Measurements from ENCODE around the gene CHAF1B. TPM values are rescaled to one million over a fixed set of nuclear protein-coding genes. Genes with fewer than 3 reads are reported as not detected.

CHAF1B gene
- total RNA-seq, 2 experiments from 2014 or later: 9.9 to 24.0 TPM

GRCh38 chr21:36359185-36359584, 26.0 kb upstream of the CHAF1B start:
- H3K4me2 ChIP-seq (ENCODE audit: low read length): no peak overlapping the region
- CTCF ChIA-PET (ENCODE audit: unreplicated experiment): no interaction called here
- DNase-seq (ENCODE audit: low spot score): no peak
- TF ChIP-seq EZH2phosphoT487 (IDR thresholded peaks at IDR 0.05; ENCODE audit: borderline replicate concordance, low read depth, low read length): no peak
- no peak for TF ChIP-seq CTCF (conservative IDR thresholded peaks at IDR 0.05; ENCODE audit: low read length)
- no peak overlapping the region for H3K4me3 ChIP-seq (ENCODE audit: low read depth, low read length, poor library complexity, severe bottlenecking)
- no peaks in the 10 kb centered on the region for H3K4me1 ChIP-seq (ENCODE audit: insufficient read depth, low read length, poor library complexity, severe bottlenecking)
- H4K20me1 ChIP-seq (ENCODE audit: insufficient read depth, low read length): no peaks in the 10 kb centered on the region
- H2AFZ ChIP-seq (ENCODE audit: low read length): no peak overlapping the region
- H3K9me3 ChIP-seq (ENCODE audit: low read length): no peaks in the 10 kb centered on the region
- H3K9me2 ChIP-seq (ENCODE audit: insufficient read depth, low read length): no peaks in the 10 kb centered on the region
- no TSS peak for BruUV-seq (replicated peaks)
- H3K79me2 ChIP-seq (ENCODE audit: insufficient read depth, low read depth, low read length): no peaks in the 10 kb centered on the region
- intact Hi-C loops (cut with micrococcal nuclease; ENCODE audit: unreplicated experiment): no loop called here
- POLR2A ChIA-PET: interaction anchor here (0.6 to 1.0 kb wide), 2 partner anchors 39 to 119 kb away, joined by 3 to 4 read pairs; no protein-coding TSS in a partner anchor
- peaks cover 96% of the 10 kb centered on the region for H3K36me3 ChIP-seq (ENCODE audit: insufficient read depth, low read length)
- H3K27ac ChIP-seq (ENCODE audit: low read depth, low read length, poor library complexity, severe bottlenecking): no peak overlapping the region

- H3K4me1 ChIP-seq (ENCODE audit: insufficient read depth, low read length, poor library complexity, severe bottlenecking): no peaks in the 10 kb centered on the region
- H3K4me3 ChIP-seq (ENCODE audit: low read depth, low read length, poor library complexity, severe bottlenecking): no peak overlapping the region
- ChIA-PET POLR2A (interaction anchor here (0.5 to 0.6 kb wide), 2 partner anchors 11 to 19 kb away, joined by 4 read pairs; no protein-coding TSS in a partner anchor), CTCF (ENCODE audit: unreplicated experiment) (no interaction called here)
- no peaks in the 10 kb centered on the region for H4K20me1 ChIP-seq (ENCODE audit: insufficient read depth, low read length)
- H3K27ac ChIP-seq (ENCODE audit: low read depth, low read length, poor library complexity, severe bottlenecking): no peak overlapping the region
- no peak for DNase-seq (ENCODE audit: low spot score)
- TF ChIP-seq CTCF (conservative IDR thresholded peaks at IDR 0.05; ENCODE audit: low read length): no peak
- TF ChIP-seq EZH2phosphoT487 (IDR thresholded peaks at IDR 0.05; ENCODE audit: borderline replicate concordance, low read depth, low read length): no peak
- no peaks in the 10 kb centered on the region for H3K9me2 ChIP-seq (ENCODE audit: insufficient read depth, low read length)
- H3K79me2 ChIP-seq (ENCODE audit: insufficient read depth, low read depth, low read length): no peaks in the 10 kb centered on the region
- BruUV-seq (replicated peaks): TSS peak; percentile 51
- intact Hi-C loops (cut with micrococcal nuclease; ENCODE audit: unreplicated experiment): no loop called here
- no peak overlapping the region for H2AFZ ChIP-seq (ENCODE audit: low read length)
- no peak overlapping the region for H3K4me2 ChIP-seq (ENCODE audit: low read length)
- H3K9me3 ChIP-seq (ENCODE audit: low read length): no peaks in the 10 kb centered on the region
- peaks cover 96% of the 10 kb centered on the region for H3K36me3 ChIP-seq (ENCODE audit: insufficient read depth, low read length)
These were observed 16.0 kb upstream of the CHAF1B start for GRCh38 chr21:36369064-36369685.

- H3K27ac ChIP-seq (ENCODE audit: low read depth, low read length, poor library complexity, severe bottlenecking): no peak overlapping the region
- no peak overlapping the region for H3K4me2 ChIP-seq (ENCODE audit: low read length)
- H3K4me3 ChIP-seq (ENCODE audit: low read depth, low read length, poor library complexity, severe bottlenecking): no peak overlapping the region
- H4K20me1 ChIP-seq (ENCODE audit: insufficient read depth, low read length): no peaks in the 10 kb centered on the region
- no peak for TF ChIP-seq EZH2phosphoT487 (IDR thresholded peaks at IDR 0.05; ENCODE audit: borderline replicate concordance, low read depth, low read length)
- no peak for TF ChIP-seq CTCF (conservative IDR thresholded peaks at IDR 0.05; ENCODE audit: low read length)
- ChIA-PET CTCF (ENCODE audit: unreplicated experiment) (no interaction called here), POLR2A (interaction anchor here (0.8 kb wide), 1 partner anchor 238 kb away, joined by 3 read pairs; no protein-coding TSS in a partner anchor)
- no peak overlapping the region for H2AFZ ChIP-seq (ENCODE audit: low read length)
- H3K36me3 ChIP-seq (ENCODE audit: insufficient read depth, low read length): peaks cover 69% of the 10 kb centered on the region
- intact Hi-C loops (cut with micrococcal nuclease; ENCODE audit: unreplicated experiment): no loop called here
- no peaks in the 10 kb centered on the region for H3K79me2 ChIP-seq (ENCODE audit: insufficient read depth, low read depth, low read length)
- BruUV-seq (replicated peaks): TSS peak; percentile 29
- no peaks in the 10 kb centered on the region for H3K9me2 ChIP-seq (ENCODE audit: insufficient read depth, low read length)
- DNase-seq (ENCODE audit: low spot score): no peak
- H3K4me1 ChIP-seq (ENCODE audit: insufficient read depth, low read length, poor library complexity, severe bottlenecking): no peaks in the 10 kb centered on the region
- H3K9me3 ChIP-seq (ENCODE audit: low read length): no peaks in the 10 kb centered on the region
These were observed 9.2 kb upstream of the CHAF1B start for GRCh38 chr21:36375994-36376393.
